ENCODE data around the gene DYRK3. TPM values are rescaled to one million over a fixed set of nuclear protein-coding genes. Genes with fewer than 3 reads are reported as not detected.

DYRK3 gene
- total and polyA plus RNA-seq, 2 of the 13 experiments (the other 11 are each of a cell fraction or from before 2014, with no cell fraction given): 0.48 to 2.8 TPM

DNA sequence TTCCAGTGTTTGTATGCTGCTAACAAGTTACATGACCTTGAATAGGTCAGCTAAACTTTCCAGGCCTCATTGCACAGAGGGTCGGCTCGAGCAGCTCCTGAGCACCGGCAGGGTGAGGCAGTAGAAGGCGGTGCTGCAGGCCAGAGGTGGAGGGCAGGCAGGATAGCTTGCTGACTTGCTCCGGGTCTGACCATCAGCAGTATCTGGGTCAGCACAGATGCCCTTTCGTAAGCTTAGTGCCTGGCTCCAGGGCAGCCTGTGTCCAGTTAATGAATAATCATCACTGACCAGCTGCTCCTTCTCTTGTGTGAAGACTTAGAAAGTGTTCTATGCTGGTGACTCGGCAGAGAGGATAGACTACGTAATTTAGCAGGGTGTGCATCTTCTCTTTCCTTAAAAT is 56.3 kb downstream of the DYRK3 start (continued):
- TF ChIP-seq, protein P1, sequence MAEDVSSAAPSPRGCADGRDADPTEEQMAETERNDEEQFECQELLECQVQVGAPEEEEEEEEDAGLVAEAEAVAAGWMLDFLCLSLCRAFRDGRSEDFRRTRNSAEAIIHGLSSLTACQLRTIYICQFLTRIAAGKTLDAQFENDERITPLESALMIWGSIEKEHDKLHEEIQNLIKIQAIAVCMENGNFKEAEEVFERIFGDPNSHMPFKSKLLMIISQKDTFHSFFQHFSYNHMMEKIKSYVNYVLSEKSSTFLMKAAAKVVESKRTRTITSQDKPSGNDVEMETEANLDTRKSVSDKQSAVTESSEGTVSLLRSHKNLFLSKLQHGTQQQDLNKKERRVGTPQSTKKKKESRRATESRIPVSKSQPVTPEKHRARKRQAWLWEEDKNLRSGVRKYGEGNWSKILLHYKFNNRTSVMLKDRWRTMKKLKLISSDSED (CRISPR knock-in tag; IDR thresholded peaks at IDR 0.05): no peak
- TF ChIP-seq SIN3A (IDR thresholded peaks at IDR 0.05; ENCODE audit: borderline replicate concordance, low read depth, low read length) (no peak), REXO4 (CRISPR knock-in tag; IDR thresholded peaks at IDR 0.05; ENCODE audit: borderline replicate concordance) (no peak), GATAD2A (CRISPR knock-in tag; IDR thresholded peaks at IDR 0.05) (peak; percentile 55; the same call in 1 of the 2 replicates), KAT2B (IDR thresholded peaks at IDR 0.05; ENCODE audit: borderline replicate concordance, low read depth, low read length) (no peak), PRMT3 (CRISPR knock-in tag; IDR thresholded peaks at IDR 0.05; ENCODE audit: borderline replicate concordance, low read depth) (no peak), ZBTB4 (CRISPR knock-in tag; IDR thresholded peaks at IDR 0.05; ENCODE audit: borderline replicate concordance) (no peak), ZNF234 (CRISPR knock-in tag; conservative IDR thresholded peaks at IDR 0.05) (no peak), ZNF782 (CRISPR knock-in tag; IDR thresholded peaks at IDR 0.05; ENCODE audit: borderline replicate concordance) (no peak), REL (CRISPR knock-in tag; conservative IDR thresholded peaks at IDR 0.05) (no peak), BRD4 (CRISPR knock-in tag; IDR thresholded peaks at IDR 0.05) (no peak), ZNF879 (CRISPR knock-in tag; IDR thresholded peaks at IDR 0.05) (no peak), DMTF1 (CRISPR knock-in tag; IDR thresholded peaks at IDR 0.05) (no peak), CREB1 (IDR thresholded peaks at IDR 0.05) (no peak), CREB1 (CRISPR knock-in tag; IDR thresholded peaks at IDR 0.05) (no peak), ZNF232 (CRISPR knock-in tag; IDR thresholded peaks at IDR 0.05; ENCODE audit: borderline replicate concordance) (no peak)
- TF ChIP-seq, protein P2, sequence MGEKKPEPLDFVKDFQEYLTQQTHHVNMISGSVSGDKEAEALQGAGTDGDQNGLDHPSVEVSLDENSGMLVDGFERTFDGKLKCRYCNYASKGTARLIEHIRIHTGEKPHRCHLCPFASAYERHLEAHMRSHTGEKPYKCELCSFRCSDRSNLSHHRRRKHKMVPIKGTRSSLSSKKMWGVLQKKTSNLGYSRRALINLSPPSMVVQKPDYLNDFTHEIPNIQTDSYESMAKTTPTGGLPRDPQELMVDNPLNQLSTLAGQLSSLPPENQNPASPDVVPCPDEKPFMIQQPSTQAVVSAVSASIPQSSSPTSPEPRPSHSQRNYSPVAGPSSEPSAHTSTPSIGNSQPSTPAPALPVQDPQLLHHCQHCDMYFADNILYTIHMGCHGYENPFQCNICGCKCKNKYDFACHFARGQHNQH (CRISPR knock-in tag; IDR thresholded peaks at IDR 0.05): no peak
- TF ChIP-seq, protein P3, sequence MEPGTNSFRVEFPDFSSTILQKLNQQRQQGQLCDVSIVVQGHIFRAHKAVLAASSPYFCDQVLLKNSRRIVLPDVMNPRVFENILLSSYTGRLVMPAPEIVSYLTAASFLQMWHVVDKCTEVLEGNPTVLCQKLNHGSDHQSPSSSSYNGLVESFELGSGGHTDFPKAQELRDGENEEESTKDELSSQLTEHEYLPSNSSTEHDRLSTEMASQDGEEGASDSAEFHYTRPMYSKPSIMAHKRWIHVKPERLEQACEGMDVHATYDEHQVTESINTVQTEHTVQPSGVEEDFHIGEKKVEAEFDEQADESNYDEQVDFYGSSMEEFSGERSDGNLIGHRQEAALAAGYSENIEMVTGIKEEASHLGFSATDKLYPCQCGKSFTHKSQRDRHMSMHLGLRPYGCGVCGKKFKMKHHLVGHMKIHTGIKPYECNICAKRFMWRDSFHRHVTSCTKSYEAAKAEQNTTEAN (CRISPR knock-in tag; conservative IDR thresholded peaks at IDR 0.05): no peak
